IgD-negative memory B cell (primary cell): ENCODE results near the gene NR2C2AP. TPM values are rescaled to one million over a fixed set of nuclear protein-coding genes. Genes with fewer than 3 reads are reported as not detected.
"Not testable (repeated sequence)": the region's sequence is repeated elsewhere in the genome, so short reads cannot be mapped to it uniquely, and the experiment has no call there.

Source experiments
- H3K27ac Mint-ChIP-seq, 3 donors: one replicate each; pipeline ENCODE4 v1.8.0; 2020 to 2022; ENCODE audit warnings: mild to moderate bottlenecking in 3 of 3, mixed read lengths in 3 of 3, moderate library complexity in 1 of 3
- H3K27me3 Mint-ChIP-seq: one replicate; pipeline ENCODE4 v1.8.0; 2021; ENCODE audit warnings: mixed read lengths
- H3K36me3 Mint-ChIP-seq: one replicate; pipeline ENCODE4 v1.8.0; 2020; ENCODE audit warnings: mild to moderate bottlenecking, mixed read lengths
- H3K4me1 Mint-ChIP-seq, 3 donors: one replicate each; pipeline ENCODE4 v1.8.0; 2020 to 2022; ENCODE audit warnings: mixed read lengths in 3 of 3, mild to moderate bottlenecking in 1 of 3
- H3K4me3 Mint-ChIP-seq, 4 donors: one replicate each; pipeline ENCODE4 v1.8.0; 2020 to 2022; ENCODE audit warnings: mild to moderate bottlenecking in 4 of 4, mixed read lengths in 4 of 4, moderate library complexity in 3 of 4
- H3K9me3 Mint-ChIP-seq, 3 donors: one replicate each; pipeline ENCODE4 v1.8.0; 2020 to 2021; ENCODE audit warnings: mixed read lengths in 3 of 3, mild to moderate bottlenecking in 1 of 3
- polyA plus RNA-seq: library from polyadenylated mRNA; unstranded; fragments of 300-500 nt; fragmentation: Illumina TruSeq; gene quantifications from one replicate; pipeline ENCODE4 v1.2.3, GENCODE V29; 2021

The NR2C2AP gene
- polyA plus RNA-seq, 1 donor from 2014 or later, result 37.6 TPM

- no peaks in the 10 kb centered on the region for H3K36me3 Mint-ChIP-seq
- no peaks in the 10 kb centered on the region for H3K9me3 Mint-ChIP-seq
- peak overlapping the region in 3 of 4 donors; percentile 5 to 75 (median 38) for H3K4me3 Mint-ChIP-seq
- H3K27ac Mint-ChIP-seq, result peak overlapping the region in 1 of 3 donors; percentile 39
- peaks cover 0 to 1% (median 0%) of the 10 kb centered on the region in 3 donors for H3K4me1 Mint-ChIP-seq
- peaks cover 14% of the 10 kb centered on the region for H3K27me3 Mint-ChIP-seq
Measured at GRCh38 chr19:19224150-19224851, 21.1 kb upstream of the NR2C2AP start.

GRCh38 chr19:19223636-19224035 is 20.4 kb upstream of the NR2C2AP start:
- Mint-ChIP-seq H3K9me3 (no peaks in the 10 kb centered on the region), H3K27me3 (peaks cover 18% of the 10 kb centered on the region), H3K4me3 (no peak overlapping the region), H3K36me3 (peaks cover 2% of the 10 kb centered on the region), H3K4me1 (peaks cover 0 to 1% (median 0%) of the 10 kb centered on the region in 3 donors), H3K27ac (no peak overlapping the region)

- no peak overlapping the region for H3K27ac Mint-ChIP-seq
- peak overlapping the region in 1 of 4 donors; percentile 39 for H3K4me3 Mint-ChIP-seq
- H3K4me1 Mint-ChIP-seq, result peaks cover 0 to 1% (median 0%) of the 10 kb centered on the region in 3 donors
- peaks cover 2% of the 10 kb centered on the region for H3K36me3 Mint-ChIP-seq
- peaks cover 16% of the 10 kb centered on the region for H3K27me3 Mint-ChIP-seq
- no peaks in the 10 kb centered on the region for H3K9me3 Mint-ChIP-seq
Measured at GRCh38 chr19:19223060-19223459, 19.8 kb upstream of the NR2C2AP start.

GRCh38 chr19:19221000-19221399 is 17.8 kb upstream of the NR2C2AP start:
- H3K27ac Mint-ChIP-seq, H3K4me3 Mint-ChIP-seq, H3K36me3 Mint-ChIP-seq, H3K4me1 Mint-ChIP-seq, H3K9me3 Mint-ChIP-seq: not testable (repeated sequence)
- peaks cover 23% of the 10 kb centered on the region for H3K27me3 Mint-ChIP-seq

- peaks cover 3 to 5% (median 5%) of the 10 kb centered on the region in 3 donors for H3K9me3 Mint-ChIP-seq
- H3K36me3 Mint-ChIP-seq, result peaks cover 5% of the 10 kb centered on the region
- H3K4me1 Mint-ChIP-seq, result peaks cover 0 to 5% (median 3%) of the 10 kb centered on the region in 3 donors
- no peak overlapping the region for H3K27ac Mint-ChIP-seq
- H3K4me3 Mint-ChIP-seq, result no peak overlapping the region
- H3K27me3 Mint-ChIP-seq, result peaks cover 25% of the 10 kb centered on the region
Measured at GRCh38 chr19:19218911-19219310, 15.7 kb upstream of the NR2C2AP start.

- Mint-ChIP-seq H3K4me3 (no peak overlapping the region), H3K27ac (no peak overlapping the region), H3K4me1 (peaks cover 0 to 10% (median 4%) of the 10 kb centered on the region in 3 donors), H3K27me3 (peaks cover 33% of the 10 kb centered on the region), H3K9me3 (peaks cover 3 to 5% (median 5%) of the 10 kb centered on the region in 3 donors), H3K36me3 (peaks cover 8% of the 10 kb centered on the region)
Measured at GRCh38 chr19:19217099-19217498, 13.9 kb upstream of the NR2C2AP start.

- Mint-ChIP-seq H3K27ac (no peak overlapping the region), H3K9me3 (peaks cover 3 to 5% (median 5%) of the 10 kb centered on the region in 3 donors)
Measured at GRCh38 chr19:19215792-19216191, 12.6 kb upstream of the NR2C2AP start.

GRCh38 chr19:19214892-19215291 is 11.7 kb upstream of the NR2C2AP start:
- no peak overlapping the region for H3K4me3 Mint-ChIP-seq
- peaks cover 8% of the 10 kb centered on the region for H3K36me3 Mint-ChIP-seq
- H3K27me3 Mint-ChIP-seq, result peaks cover 40% of the 10 kb centered on the region
- peaks cover 3 to 5% (median 5%) of the 10 kb centered on the region in 3 donors for H3K9me3 Mint-ChIP-seq
- H3K4me1 Mint-ChIP-seq, result peaks cover 0 to 10% (median 7%) of the 10 kb centered on the region in 3 donors
- H3K27ac Mint-ChIP-seq, result no peak overlapping the region

More at GRCh38 chr19:19215792-19216191, 12.6 kb upstream of the NR2C2AP start:
- peaks cover 8% of the 10 kb centered on the region for H3K36me3 Mint-ChIP-seq
- peaks cover 0 to 10% (median 7%) of the 10 kb centered on the region in 3 donors for H3K4me1 Mint-ChIP-seq
- H3K27me3 Mint-ChIP-seq, result peaks cover 40% of the 10 kb centered on the region
- H3K4me3 Mint-ChIP-seq, result peak overlapping the region in 1 of 4 donors; percentile 25

- H3K27me3 Mint-ChIP-seq, result peaks cover 44% of the 10 kb centered on the region
- no peak overlapping the region for H3K4me3 Mint-ChIP-seq
- H3K27ac Mint-ChIP-seq, result no peak overlapping the region
Measured at GRCh38 chr19:19214159-19214490, 10.9 kb upstream of the NR2C2AP start.

GRCh38 chr19:19213426-19214158 is 10.4 kb upstream of the NR2C2AP start:
- H3K9me3 Mint-ChIP-seq, result peaks cover 3 to 5% (median 5%) of the 10 kb centered on the region in 3 donors
- peaks cover 6% of the 10 kb centered on the region for H3K36me3 Mint-ChIP-seq
- no peak overlapping the region for H3K4me3 Mint-ChIP-seq
- H3K27me3 Mint-ChIP-seq, result peaks cover 39% of the 10 kb centered on the region
- no peak overlapping the region for H3K27ac Mint-ChIP-seq
- peaks cover 0 to 10% (median 7%) of the 10 kb centered on the region in 3 donors for H3K4me1 Mint-ChIP-seq

More at GRCh38 chr19:19214159-19214490, 10.9 kb upstream of the NR2C2AP start:
- H3K9me3 Mint-ChIP-seq, result peaks cover 3 to 5% (median 5%) of the 10 kb centered on the region in 3 donors
- H3K36me3 Mint-ChIP-seq, result peaks cover 8% of the 10 kb centered on the region
- peaks cover 0 to 10% (median 7%) of the 10 kb centered on the region in 3 donors for H3K4me1 Mint-ChIP-seq

GRCh38 chr19:19212916-19213315 is 9.7 kb upstream of the NR2C2AP start:
- H3K9me3 Mint-ChIP-seq, result peaks cover 3 to 5% (median 5%) of the 10 kb centered on the region in 3 donors
- peaks cover 0 to 10% (median 8%) of the 10 kb centered on the region in 3 donors for H3K4me1 Mint-ChIP-seq
- H3K27me3 Mint-ChIP-seq, result peaks cover 38% of the 10 kb centered on the region

GRCh38 chr19:19211499-19212420 is 8.5 kb upstream of the NR2C2AP start, which contains the start of gene NCAN:
Gene NCAN, plus strand, starts transcription at chr19:19211958. Its CDS starts 4,996 bp downstream, at chr19:19216954.
- Mint-ChIP-seq H3K4me3 (no peak within 1 kb of the TSS), H3K27me3 (peaks cover 35% of the 10 kb centered on the region)

More at GRCh38 chr19:19212916-19213315, 9.7 kb upstream of the NR2C2AP start:
- Mint-ChIP-seq H3K4me3 (no peak overlapping the region), H3K36me3 (peaks cover 6% of the 10 kb centered on the region), H3K27ac (no peak overlapping the region)

GRCh38 chr19:19209372-19209771 is 6.2 kb upstream of the NR2C2AP start:
- Mint-ChIP-seq H3K4me3 (peak overlapping the region in 2 of 4 donors; percentile 32 to 80), H3K36me3 (peaks cover 6% of the 10 kb centered on the region), H3K27me3 (peaks cover 33% of the 10 kb centered on the region), H3K9me3 (peaks cover 0 to 4% (median 4%) of the 10 kb centered on the region in 3 donors), H3K4me1 (peaks cover 9 to 20% (median 14%) of the 10 kb centered on the region in 3 donors), H3K27ac (peak overlapping the region in 1 of 3 donors; percentile 31)

More at GRCh38 chr19:19211499-19212420, 8.5 kb upstream of the NR2C2AP start, which contains the start of gene NCAN:
- Mint-ChIP-seq H3K9me3 (peaks cover 0 to 4% (median 3%) of the 10 kb centered on the region in 3 donors), H3K36me3 (peaks cover 6% of the 10 kb centered on the region), H3K27ac (peak within 1 kb of the TSS in 1 of 3 donors; percentile 2), H3K4me1 (peaks cover 9 to 19% (median 14%) of the 10 kb centered on the region in 3 donors)
